Measurements from ENCODE around the gene ATAD3B.

ATAD3B gene

GRCh38 chr1:1544544-1544943 is 73.0 kb downstream of the ATAD3B start:
- no peaks in the 10 kb centered on the region for H3K4me1 ChIP-seq (ENCODE audit: control insufficient read depth, insufficient read depth, low read length)
- CTCF ChIA-PET: no interaction called here
- peaks cover 4 to 75% of the 10 kb centered on the region in 2 experiments; a peak in 2 of 3 replicates for H3K36me3 ChIP-seq (ENCODE audit: control insufficient read depth in 2 of 2, insufficient read depth in 1 of 2, low read length in 2 of 2)

More at GRCh38 chr1:1544544-1544943, 73.0 kb downstream of the ATAD3B start:
- H3K27ac ChIP-seq (ENCODE audit: extremely low read depth, low read depth, low read length): no peak overlapping the region
- no peak for TF ChIP-seq ZNF629 (tag by site-specific recombination; IDR thresholded peaks at IDR 0.05)
- TF ChIP-seq ZNF174 (tag by site-specific recombination; IDR thresholded peaks at IDR 0.05): no peak
- TF ChIP-seq ZNF76 (tag by site-specific recombination; IDR thresholded peaks at IDR 0.05; ENCODE audit: borderline replicate concordance, low read depth): no peak
- no peak for TF ChIP-seq ZNF623 (tag by site-specific recombination; IDR thresholded peaks at IDR 0.05)
- TF ChIP-seq SALL2 (tag by site-specific recombination; IDR thresholded peaks at IDR 0.05; ENCODE audit: borderline replicate concordance): no peak
- no peak for TF ChIP-seq KLF1 (tag by site-specific recombination; IDR thresholded peaks at IDR 0.05)
- no peak for TF ChIP-seq ZNF133 (tag by site-specific recombination; IDR thresholded peaks at IDR 0.05)
- TF ChIP-seq RBAK (tag by site-specific recombination; IDR thresholded peaks at IDR 0.05): no peak
- TF ChIP-seq YY2 (tag by site-specific recombination; IDR thresholded peaks at IDR 0.05): no peak
- no peak for TF ChIP-seq ZNF747 (tag by site-specific recombination; IDR thresholded peaks at IDR 0.05)
- TF ChIP-seq ZNF530 (tag by site-specific recombination; IDR thresholded peaks at IDR 0.05; ENCODE audit: low read depth): no peak
- no peak for TF ChIP-seq ZBTB44 (tag by site-specific recombination; IDR thresholded peaks at IDR 0.05)
- no peak for TF ChIP-seq ZNF354C (tag by site-specific recombination; IDR thresholded peaks at IDR 0.05; ENCODE audit: borderline replicate concordance, low read depth)
- TF ChIP-seq ZNF184 (tag by site-specific recombination; IDR thresholded peaks at IDR 0.05): no peak
- no peak for TF ChIP-seq ZNF157 (tag by site-specific recombination; IDR thresholded peaks at IDR 0.05)
- no peaks in the 10 kb centered on the region for H3K9me3 ChIP-seq (ENCODE audit: control insufficient read depth, insufficient read depth, low read depth, low read length)
- no peak overlapping the region for H3K4me3 ChIP-seq (ENCODE audit: low read depth, low read length)
- POLR2A ChIA-PET: no interaction called here

Measured in HEK293 (cell line).